ENCODE results near the gene NBDY.

The NBDY gene

GRCh38 chrX:56785442-56785841, 56.4 kb downstream of the NBDY start:
- DNase-seq (ENCODE audit: low read depth in 3 of 3), result no peak

GRCh38 chrX:56786889-56787733, 58.1 kb downstream of the NBDY start:
- no peak for DNase-seq (ENCODE audit: low read depth in 3 of 3)

GRCh38 chrX:56787734-56788152, 58.7 kb downstream of the NBDY start:
- DNase-seq (ENCODE audit: low read depth in 3 of 3), result no peak

GRCh38 chrX:56788229-56788628, 59.2 kb downstream of the NBDY start:
- no peak for DNase-seq (ENCODE audit: low read depth in 3 of 3)

- DNase-seq (ENCODE audit: low read depth in 3 of 3), result no peak
Observed at GRCh38 chrX:56788717-56789122, 59.7 kb downstream of the NBDY start.

- DNase-seq (ENCODE audit: low read depth in 3 of 3), result no peak
Observed at GRCh38 chrX:56789518-56790070, 60.6 kb downstream of the NBDY start.

GRCh38 chrX:56790778-56791177, 61.7 kb downstream of the NBDY start:
- DNase-seq (ENCODE audit: low read depth in 3 of 3), result no peak

GRCh38 chrX:56791456-56791855, 62.4 kb downstream of the NBDY start:
- no peak for DNase-seq (ENCODE audit: low read depth in 3 of 3)

GRCh38 chrX:56792270-56793111, 63.4 kb downstream of the NBDY start:
- DNase-seq (ENCODE audit: low read depth in 3 of 3), result no peak

GRCh38 chrX:56793112-56793430, 64.0 kb downstream of the NBDY start:
- DNase-seq (ENCODE audit: low read depth in 3 of 3), result no peak

GRCh38 chrX:56793521-56794320, 64.7 kb downstream of the NBDY start:
- DNase-seq (ENCODE audit: low read depth in 3 of 3), result no peak

- DNase-seq (ENCODE audit: low read depth in 3 of 3), result no peak
Observed at GRCh38 chrX:56794404-56795230, 65.6 kb downstream of the NBDY start.

- no peak for DNase-seq (ENCODE audit: low read depth in 3 of 3)
Observed at GRCh38 chrX:56795309-56795868, 66.3 kb downstream of the NBDY start.

GRCh38 chrX:56796641-56797395, 67.8 kb downstream of the NBDY start:
- DNase-seq (ENCODE audit: low read depth in 3 of 3), result no peak

- no peak for DNase-seq (ENCODE audit: low read depth in 3 of 3)
Observed at GRCh38 chrX:56797574-56798338, 68.7 kb downstream of the NBDY start.

GRCh38 chrX:56798339-56798711, 69.3 kb downstream of the NBDY start:
- no peak for DNase-seq (ENCODE audit: low read depth in 3 of 3)

- DNase-seq (ENCODE audit: low read depth in 3 of 3), result no peak
Observed at GRCh38 chrX:56798866-56799758, 70.1 kb downstream of the NBDY start.

- DNase-seq (ENCODE audit: low read depth in 3 of 3), result no peak
Observed at GRCh38 chrX:56800307-56800706, 71.3 kb downstream of the NBDY start.

Measured in stimulated activated CD4-positive, alpha-beta T cell treated with anti-CD3 and anti-CD28 coated beads, TNF-alpha, amount 100 ng/mL, for 4 hours (primary cell).